Neural crest cell (in vitro differentiated cells): ENCODE measurements around the gene CYP17A1. TPM values are rescaled to one million over a fixed set of nuclear protein-coding genes. Genes with fewer than 3 reads are reported as not detected.
"Not testable (repeated sequence)": the region's sequence is repeated elsewhere in the genome, so short reads cannot be mapped to it uniquely, and the experiment has no call there.

Experiments used
- DNase-seq: peaks from one replicate; pipeline ENCODE4 v3.0.0; 2021; ENCODE audit warnings: low read depth, mixed read lengths, low spot score
- H3K27ac Mint-ChIP-seq: one replicate; pipeline ENCODE4 v1.8.0; 2021; ENCODE audit warnings: mild to moderate bottlenecking, mixed read lengths; ENCODE audit not compliant: unreplicated experiment
- H3K27me3 Mint-ChIP-seq: 2 replicates; pipeline ENCODE4 v1.8.0; 2021; ENCODE audit warnings: low read depth, mild to moderate bottlenecking, mixed read lengths
- H3K36me3 Mint-ChIP-seq: 2 replicates; pipeline ENCODE4 v1.8.0; 2021; ENCODE audit warnings: low read depth, mild to moderate bottlenecking, mixed read lengths
- H3K4me1 Mint-ChIP-seq: 2 replicates; pipeline ENCODE4 v1.8.0; 2021; ENCODE audit warnings: mixed read lengths
- H3K4me3 Mint-ChIP-seq: one replicate; pipeline ENCODE4 v1.8.0; 2021; ENCODE audit warnings: mild to moderate bottlenecking, mixed read lengths
- H3K9me3 Mint-ChIP-seq: 2 replicates; pipeline ENCODE4 v1.8.0; 2021; ENCODE audit warnings: mixed read lengths
- CTCF ChIP-seq: fragments of 200-600 bp; sonication (generic); conservative IDR thresholded peaks from 2 replicates; pipeline ENCODE4 v1.5.0; 2021; ENCODE audit warnings: antibody characterized with exemption, mild to moderate bottlenecking
- total RNA-seq: library from RNA; stranded (reverse); gene quantifications from 2 replicates; pipeline ENCODE4 v1.2.1, GENCODE V29; 2021

CYP17A1 gene
- total RNA-seq, 1 donor from 2014 or later: not detected

GRCh38 chr10:102831322-102832071 lies 5.7 kb downstream of the CYP17A1 start:
- Mint-ChIP-seq H3K27ac (no peak overlapping the region), H3K27me3 (peaks cover 9% of the 10 kb centered on the region), H3K9me3 (no peaks in the 10 kb centered on the region), H3K4me1 (no peaks in the 10 kb centered on the region), H3K4me3 (no peak overlapping the region), H3K36me3 (no peaks in the 10 kb centered on the region)
- DNase-seq: no peak
- no peak for TF ChIP-seq CTCF

- DNase-seq: no peak
- TF ChIP-seq CTCF: no peak
Measured at GRCh38 chr10:102827597-102827975, 9.6 kb downstream of the CYP17A1 start.

GRCh38 chr10:102826148-102826796 lies 10.9 kb downstream of the CYP17A1 start:
- Mint-ChIP-seq H3K36me3 (no peaks in the 10 kb centered on the region), H3K27ac (no peak overlapping the region), H3K4me1 (no peaks in the 10 kb centered on the region), H3K9me3 (no peaks in the 10 kb centered on the region), H3K4me3 (no peak overlapping the region), H3K27me3 (no peaks in the 10 kb centered on the region)
- DNase-seq: no peak
- no peak for TF ChIP-seq CTCF

More at GRCh38 chr10:102827597-102827975, 9.6 kb downstream of the CYP17A1 start:
- no peaks in the 10 kb centered on the region for H3K36me3 Mint-ChIP-seq
- H3K27me3 Mint-ChIP-seq: peaks cover 4% of the 10 kb centered on the region
- H3K4me1 Mint-ChIP-seq: no peaks in the 10 kb centered on the region
- H3K4me3 Mint-ChIP-seq: no peak overlapping the region
- H3K27ac Mint-ChIP-seq: no peak overlapping the region
- no peaks in the 10 kb centered on the region for H3K9me3 Mint-ChIP-seq

GRCh38 chr10:102824664-102825063 lies 12.5 kb downstream of the CYP17A1 start:
- no peaks in the 10 kb centered on the region for H3K9me3 Mint-ChIP-seq
- H3K36me3 Mint-ChIP-seq: no peaks in the 10 kb centered on the region
- no peak overlapping the region for H3K4me3 Mint-ChIP-seq
- no peaks in the 10 kb centered on the region for H3K27me3 Mint-ChIP-seq
- no peak overlapping the region for H3K27ac Mint-ChIP-seq
- no peak for TF ChIP-seq CTCF
- no peaks in the 10 kb centered on the region for H3K4me1 Mint-ChIP-seq
- no peak for DNase-seq

GRCh38 chr10:102822222-102822621 lies 15.0 kb downstream of the CYP17A1 start:
- no peaks in the 10 kb centered on the region for H3K36me3 Mint-ChIP-seq
- no peak overlapping the region for H3K4me3 Mint-ChIP-seq
- no peak for DNase-seq
- no peaks in the 10 kb centered on the region for H3K4me1 Mint-ChIP-seq
- no peak for TF ChIP-seq CTCF
- no peaks in the 10 kb centered on the region for H3K27me3 Mint-ChIP-seq
- H3K27ac Mint-ChIP-seq: no peak overlapping the region
- no peaks in the 10 kb centered on the region for H3K9me3 Mint-ChIP-seq

GRCh38 chr10:102820008-102820407 lies 17.2 kb downstream of the CYP17A1 start:
- H3K9me3 Mint-ChIP-seq, H3K27me3 Mint-ChIP-seq, H3K27ac Mint-ChIP-seq, H3K4me1 Mint-ChIP-seq, DNase-seq, H3K36me3 Mint-ChIP-seq, H3K4me3 Mint-ChIP-seq: not testable (repeated sequence)
